Kidney epithelial cell (primary cell): Measurements from ENCODE around the gene HELLS. TPM values are rescaled to one million over a fixed set of nuclear protein-coding genes. Genes with fewer than 3 reads are reported as not detected.

Experiments
- DNase-seq: peaks from one replicate; pipeline ENCODE4 v3.0.0-alpha.2; 2010; ENCODE audit warnings: low read depth
- H3K27me3 ChIP-seq: 2 replicates; pipeline ENCODE4 v1.6.0; 2011; ENCODE audit warnings: low read length; ENCODE audit not compliant: control insufficient read depth, insufficient read depth
- H3K36me3 ChIP-seq: 2 replicates; pipeline ENCODE4 v1.5.1; 2011; ENCODE audit warnings: low read length; ENCODE audit not compliant: control insufficient read depth, insufficient read depth
- H3K4me3 ChIP-seq: 2 replicates; pipeline ENCODE4 v1.5.1; 2011; ENCODE audit warnings: low read depth, mild to moderate bottlenecking, control low read depth, low read length
- total RNA-seq: library from RNA; depleted of rRNA; stranded (reverse); fragments of >200 nt; gene quantifications from 2 replicates; pipeline ENCODE4 v1.2.3, GENCODE V29; 2015
- TF ChIP-seq, protein P1 (sequence below): IDR thresholded peaks from 2 replicates; pipeline ENCODE4 v1.5.1; 2011; ENCODE audit warnings: mild to moderate bottlenecking, moderate library complexity, low read length, control low read depth, inconsistent platforms; ENCODE audit not compliant: insufficient read depth, poor library complexity, severe bottlenecking

The HELLS gene
- total RNA-seq, 1 donor from 2014 or later: 28.7 TPM

DNA sequence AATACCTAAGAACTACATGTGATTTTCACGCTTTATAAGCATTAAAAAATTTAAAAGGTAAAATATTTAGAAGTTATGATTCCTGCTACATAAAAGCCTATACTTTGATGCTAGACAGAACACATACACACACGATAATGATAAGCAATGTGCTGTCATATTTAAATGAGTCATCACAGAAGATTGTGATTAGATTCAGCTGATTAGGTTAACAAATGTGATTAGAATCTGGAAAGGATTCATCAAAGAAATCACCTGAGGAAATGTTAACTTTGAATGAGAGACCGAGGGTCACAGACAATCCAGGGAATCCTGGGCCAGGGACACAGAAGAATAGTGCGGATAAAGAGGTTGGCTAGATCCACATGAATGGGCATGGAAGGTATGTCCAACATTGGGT lies 95.9 kb downstream of the HELLS start:
- no peak overlapping the region for H3K4me3 ChIP-seq
- TF ChIP-seq, protein P1, sequence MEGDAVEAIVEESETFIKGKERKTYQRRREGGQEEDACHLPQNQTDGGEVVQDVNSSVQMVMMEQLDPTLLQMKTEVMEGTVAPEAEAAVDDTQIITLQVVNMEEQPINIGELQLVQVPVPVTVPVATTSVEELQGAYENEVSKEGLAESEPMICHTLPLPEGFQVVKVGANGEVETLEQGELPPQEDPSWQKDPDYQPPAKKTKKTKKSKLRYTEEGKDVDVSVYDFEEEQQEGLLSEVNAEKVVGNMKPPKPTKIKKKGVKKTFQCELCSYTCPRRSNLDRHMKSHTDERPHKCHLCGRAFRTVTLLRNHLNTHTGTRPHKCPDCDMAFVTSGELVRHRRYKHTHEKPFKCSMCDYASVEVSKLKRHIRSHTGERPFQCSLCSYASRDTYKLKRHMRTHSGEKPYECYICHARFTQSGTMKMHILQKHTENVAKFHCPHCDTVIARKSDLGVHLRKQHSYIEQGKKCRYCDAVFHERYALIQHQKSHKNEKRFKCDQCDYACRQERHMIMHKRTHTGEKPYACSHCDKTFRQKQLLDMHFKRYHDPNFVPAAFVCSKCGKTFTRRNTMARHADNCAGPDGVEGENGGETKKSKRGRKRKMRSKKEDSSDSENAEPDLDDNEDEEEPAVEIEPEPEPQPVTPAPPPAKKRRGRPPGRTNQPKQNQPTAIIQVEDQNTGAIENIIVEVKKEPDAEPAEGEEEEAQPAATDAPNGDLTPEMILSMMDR: no peak
- DNase-seq: no peak
- H3K36me3 ChIP-seq: no peaks in the 10 kb centered on the region
- H3K27me3 ChIP-seq: no peaks in the 10 kb centered on the region

- no peak overlapping the region for H3K4me3 ChIP-seq
- DNase-seq: no peak
- TF ChIP-seq, protein P1: no peak
Measured at GRCh38 chr10:94644352-94644751, 98.8 kb downstream of the HELLS start.

GRCh38 chr10:94645285-94645684 lies 99.7 kb downstream of the HELLS start:
- TF ChIP-seq, protein P1: no peak
- no peak for DNase-seq
- no peak overlapping the region for H3K4me3 ChIP-seq
- no peaks in the 10 kb centered on the region for H3K36me3 ChIP-seq
- H3K27me3 ChIP-seq: no peaks in the 10 kb centered on the region

More at GRCh38 chr10:94644352-94644751, 98.8 kb downstream of the HELLS start:
- H3K36me3 ChIP-seq: no peaks in the 10 kb centered on the region
- H3K27me3 ChIP-seq: no peaks in the 10 kb centered on the region

Other genes with a start within 250 kb of the HELLS start
- 17.8 and 23.1 TPM in 2 replicates for gene NOC3L, start 182.8 kb upstream of the HELLS start, total RNA-seq
- gene TBC1D12, start 143.2 kb upstream of the HELLS start, total RNA-seq: 6.7 and 14.2 TPM in 2 replicates
- not detected in 2 replicates for gene CYP2C18, start 137.9 kb downstream of the HELLS start, total RNA-seq
- gene CYP2C19, start 216.9 kb downstream of the HELLS start, total RNA-seq: not detected in 2 replicates